GM18907 (cell line): ENCODE measurements around the gene ADAM22.
"Not testable (repeated sequence)": the region's sequence is repeated elsewhere in the genome, so short reads cannot be mapped to it uniquely, and the experiment has no call there.

ENCODE experiments used
- ATAC-seq: cut with Tn5 transposase; IDR thresholded peaks from one replicate; pipeline ENCODE4 v1.9.1; 2021; ENCODE audit warnings: mild to moderate bottlenecking, moderate library complexity; ENCODE audit not compliant: unreplicated experiment

The ADAM22 gene, protein sequence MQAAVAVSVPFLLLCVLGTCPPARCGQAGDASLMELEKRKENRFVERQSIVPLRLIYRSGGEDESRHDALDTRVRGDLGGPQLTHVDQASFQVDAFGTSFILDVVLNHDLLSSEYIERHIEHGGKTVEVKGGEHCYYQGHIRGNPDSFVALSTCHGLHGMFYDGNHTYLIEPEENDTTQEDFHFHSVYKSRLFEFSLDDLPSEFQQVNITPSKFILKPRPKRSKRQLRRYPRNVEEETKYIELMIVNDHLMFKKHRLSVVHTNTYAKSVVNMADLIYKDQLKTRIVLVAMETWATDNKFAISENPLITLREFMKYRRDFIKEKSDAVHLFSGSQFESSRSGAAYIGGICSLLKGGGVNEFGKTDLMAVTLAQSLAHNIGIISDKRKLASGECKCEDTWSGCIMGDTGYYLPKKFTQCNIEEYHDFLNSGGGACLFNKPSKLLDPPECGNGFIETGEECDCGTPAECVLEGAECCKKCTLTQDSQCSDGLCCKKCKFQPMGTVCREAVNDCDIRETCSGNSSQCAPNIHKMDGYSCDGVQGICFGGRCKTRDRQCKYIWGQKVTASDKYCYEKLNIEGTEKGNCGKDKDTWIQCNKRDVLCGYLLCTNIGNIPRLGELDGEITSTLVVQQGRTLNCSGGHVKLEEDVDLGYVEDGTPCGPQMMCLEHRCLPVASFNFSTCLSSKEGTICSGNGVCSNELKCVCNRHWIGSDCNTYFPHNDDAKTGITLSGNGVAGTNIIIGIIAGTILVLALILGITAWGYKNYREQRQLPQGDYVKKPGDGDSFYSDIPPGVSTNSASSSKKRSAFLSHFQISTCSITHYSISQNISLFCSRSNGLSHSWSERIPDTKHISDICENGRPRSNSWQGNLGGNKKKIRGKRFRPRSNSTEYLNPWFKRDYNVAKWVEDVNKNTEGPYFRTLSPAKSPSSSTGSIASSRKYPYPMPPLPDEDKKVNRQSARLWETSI

DNA sequence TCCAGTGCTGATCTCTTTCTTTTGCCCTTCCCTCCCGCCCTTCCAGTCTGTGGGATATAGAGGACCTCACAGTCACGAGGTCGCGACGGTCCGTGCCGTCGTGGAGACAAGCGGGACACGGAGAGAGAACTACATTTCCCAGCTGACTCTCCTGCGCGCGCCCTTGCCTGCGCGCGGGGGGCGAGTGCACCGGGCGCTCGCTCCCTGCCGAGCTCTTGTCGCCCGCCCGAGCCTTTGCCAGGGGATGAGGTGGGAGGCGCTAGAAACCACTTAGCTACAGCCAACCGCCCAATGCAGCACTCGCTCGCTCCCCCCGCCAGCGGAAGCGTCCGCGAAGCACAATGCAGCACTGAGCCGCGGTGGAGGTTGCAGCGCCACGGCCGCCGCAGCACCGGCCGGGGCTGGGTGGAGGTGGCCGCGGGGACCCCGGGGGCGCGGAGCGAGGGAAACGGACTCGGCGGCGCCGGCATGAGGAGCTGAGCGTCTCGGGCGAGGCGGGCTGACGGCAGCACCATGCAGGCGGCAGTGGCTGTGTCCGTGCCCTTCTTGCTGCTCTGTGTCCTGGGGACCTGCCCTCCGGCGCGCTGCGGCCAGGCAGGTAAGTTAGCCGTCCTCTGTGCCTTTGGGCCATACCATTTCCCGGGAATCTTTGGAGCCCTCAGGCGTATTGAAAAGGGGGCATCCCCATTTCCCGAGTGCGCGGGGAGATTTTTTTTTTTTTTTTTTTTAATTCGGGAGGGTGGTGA, at the start of gene ADAM22:
ADAM22 (plus strand) TSS at position 299 of the 746 bp plus-strand sequence; CDS start at position 514, 215 bp downstream.
- ATAC-seq, result peak; percentile 98

DNA sequence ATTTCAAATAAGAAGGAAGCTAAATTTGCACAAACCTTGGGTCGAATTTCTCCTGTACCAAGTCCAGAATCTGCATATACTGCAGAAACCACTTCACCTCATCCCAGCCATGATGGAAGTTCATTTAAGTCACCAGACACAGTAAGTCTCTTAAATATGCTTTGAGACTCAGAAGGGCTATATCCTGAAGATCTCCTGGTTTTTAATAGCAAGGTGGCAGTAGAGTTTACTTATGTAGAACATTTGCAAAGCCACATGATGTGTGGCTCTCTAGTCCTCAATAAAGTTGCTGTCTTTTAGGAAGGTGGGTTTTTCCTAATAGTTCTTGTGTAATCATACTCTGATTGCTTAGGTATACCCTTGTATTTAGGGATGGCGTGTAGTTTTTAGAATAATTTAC, 49.0 kb upstream of the ADAM22 start:
- ATAC-seq, result no peak

DNA sequence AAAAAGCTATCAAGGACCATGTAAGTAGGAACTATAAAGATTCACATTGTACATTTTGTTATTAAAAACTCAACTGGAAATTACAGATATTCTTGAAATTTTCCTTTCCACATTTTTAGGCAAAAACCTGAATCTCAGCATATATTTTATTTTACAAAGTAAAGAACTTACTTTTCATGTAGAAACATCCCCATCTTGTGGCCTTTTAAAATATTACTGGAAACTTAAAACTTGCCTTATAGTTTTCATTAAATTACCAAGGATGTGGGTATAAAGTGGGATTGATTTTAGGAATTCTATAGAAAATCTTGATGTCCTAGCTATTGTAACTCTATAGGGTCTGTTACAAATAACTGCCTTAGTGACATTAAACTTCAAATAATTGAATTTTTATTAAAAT, 47.2 kb upstream of the ADAM22 start:
- no peak for ATAC-seq

DNA sequence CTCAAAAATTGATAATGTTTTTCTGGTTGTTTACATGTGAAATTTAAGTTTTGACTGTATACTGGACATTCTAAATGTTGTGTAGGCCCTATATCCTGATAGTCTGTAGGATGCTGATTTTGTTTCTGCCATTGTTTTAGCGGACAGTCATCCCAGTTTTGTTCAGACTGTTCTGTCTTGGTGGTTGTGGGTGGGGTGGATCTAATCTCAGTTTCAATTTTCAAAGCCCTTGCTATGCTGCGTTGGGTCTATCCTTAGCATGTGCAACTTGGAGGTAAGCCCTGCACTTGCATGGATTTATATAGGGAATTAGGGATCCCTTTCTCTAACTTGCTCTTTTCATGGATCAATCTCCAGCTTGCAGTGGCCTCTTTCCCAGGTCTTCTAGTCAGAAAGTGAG, 38.7 kb upstream of the ADAM22 start:
- ATAC-seq, result no peak

DNA sequence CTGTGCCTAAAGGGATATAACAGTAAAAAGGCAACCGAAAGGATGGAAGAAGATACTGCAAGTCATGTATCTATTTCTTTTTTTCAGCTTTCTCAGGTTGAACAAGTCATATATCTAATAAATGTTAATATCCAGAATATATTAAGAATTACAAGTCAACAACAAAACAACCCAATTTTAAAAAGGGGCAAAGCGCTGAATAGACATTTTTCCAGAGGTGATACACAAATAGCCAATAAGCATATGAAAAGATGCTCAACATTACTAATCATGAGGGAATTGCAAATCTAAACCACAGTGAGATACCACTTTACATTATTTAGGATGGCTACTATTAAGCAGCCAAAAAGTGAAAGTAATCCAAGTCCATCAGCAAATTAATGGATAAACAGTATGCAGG, 34.8 kb upstream of the ADAM22 start:
- no peak for ATAC-seq

DNA sequence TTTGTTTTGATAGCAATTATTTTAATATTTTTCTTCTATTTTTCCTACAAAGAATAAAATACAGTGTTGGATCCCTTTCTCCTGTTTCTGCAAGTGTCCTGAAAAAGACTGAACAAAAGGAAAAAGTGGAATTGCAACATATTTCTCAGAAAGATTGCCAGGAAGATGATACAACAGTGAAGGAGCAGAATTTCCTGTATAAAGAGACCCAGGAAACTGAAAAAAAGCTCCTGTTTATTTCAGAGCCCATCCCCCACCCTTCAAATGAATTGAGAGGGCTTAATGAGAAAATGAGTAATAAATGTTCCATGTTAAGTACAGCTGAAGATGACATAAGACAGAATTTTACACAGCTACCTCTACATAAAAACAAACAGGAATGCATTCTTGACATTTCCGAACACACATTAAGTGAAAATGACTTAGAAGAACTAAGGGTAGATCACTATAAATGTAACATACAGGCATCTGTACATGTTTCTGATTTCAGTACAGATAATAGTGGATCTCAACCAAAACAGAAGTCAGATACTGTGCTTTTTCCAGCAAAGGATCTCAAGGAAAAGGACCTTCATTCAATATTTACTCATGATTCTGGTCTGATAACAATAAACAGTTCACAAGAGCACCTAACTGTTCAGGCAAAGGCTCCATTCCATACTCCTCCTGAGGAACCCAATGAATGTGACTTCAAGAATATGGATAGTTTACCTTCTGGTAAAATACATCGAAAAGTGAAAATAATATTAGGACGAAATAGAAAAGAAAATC, 26.7 kb upstream of the ADAM22 start:
- ATAC-seq, result not testable (repeated sequence)

DNA sequence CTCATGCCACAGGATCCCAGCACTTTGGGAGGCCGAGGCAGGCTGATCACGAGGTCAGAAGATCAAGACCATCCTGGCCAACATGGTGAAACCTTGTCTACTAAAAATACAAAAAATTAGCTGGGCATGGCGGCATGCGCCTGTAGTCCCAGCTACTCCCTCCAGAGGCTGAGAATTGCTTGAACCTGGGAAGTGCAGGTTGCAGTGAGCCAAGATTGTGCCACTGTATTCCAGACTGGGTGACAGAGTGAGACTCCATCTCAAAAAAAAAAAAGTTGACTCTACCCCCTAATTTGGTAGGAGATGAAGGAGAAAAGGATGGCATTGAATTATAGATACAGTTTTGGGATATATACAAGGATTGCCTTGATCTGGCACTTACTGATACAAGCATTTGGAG, 25.2 kb upstream of the ADAM22 start:
- not testable (repeated sequence) for ATAC-seq

DNA sequence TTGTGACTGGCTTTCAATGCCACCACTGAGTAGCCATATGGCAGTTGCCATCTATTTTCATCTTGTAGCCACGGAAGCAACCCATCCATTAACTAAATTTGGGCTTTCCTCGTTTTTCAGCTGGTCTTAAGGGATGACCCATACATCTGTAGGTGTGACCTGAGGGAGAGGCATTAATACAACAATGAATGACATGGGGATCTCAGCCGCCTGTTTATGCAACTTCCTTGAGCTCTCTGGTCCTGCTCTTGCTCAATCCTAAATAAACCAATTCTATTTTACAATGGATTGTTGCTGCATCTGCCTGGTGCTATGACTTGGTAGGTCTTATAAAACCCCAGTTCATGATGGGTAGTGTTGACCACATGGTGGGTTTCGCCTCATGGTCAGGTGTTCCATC, 21.9 kb upstream of the ADAM22 start:
- ATAC-seq, result no peak

DNA sequence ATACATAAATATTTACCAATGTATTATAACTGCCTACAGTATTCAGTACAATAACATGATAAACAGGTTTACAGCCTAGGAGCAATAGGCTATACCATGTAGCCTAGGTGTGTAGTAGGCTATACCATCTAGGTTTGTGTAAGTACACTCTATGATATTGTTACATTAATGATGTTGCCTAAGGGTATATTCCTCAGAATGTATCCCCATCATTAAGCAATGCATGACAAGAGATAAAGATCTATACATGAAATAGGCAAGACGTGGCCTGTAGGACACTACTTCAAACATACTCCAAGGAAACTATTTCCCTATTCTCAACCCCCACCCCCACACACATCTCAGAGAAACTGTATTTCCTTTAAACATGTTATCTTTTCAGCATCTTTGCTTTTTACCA, 15.3 kb upstream of the ADAM22 start:
- ATAC-seq, result no peak

DNA sequence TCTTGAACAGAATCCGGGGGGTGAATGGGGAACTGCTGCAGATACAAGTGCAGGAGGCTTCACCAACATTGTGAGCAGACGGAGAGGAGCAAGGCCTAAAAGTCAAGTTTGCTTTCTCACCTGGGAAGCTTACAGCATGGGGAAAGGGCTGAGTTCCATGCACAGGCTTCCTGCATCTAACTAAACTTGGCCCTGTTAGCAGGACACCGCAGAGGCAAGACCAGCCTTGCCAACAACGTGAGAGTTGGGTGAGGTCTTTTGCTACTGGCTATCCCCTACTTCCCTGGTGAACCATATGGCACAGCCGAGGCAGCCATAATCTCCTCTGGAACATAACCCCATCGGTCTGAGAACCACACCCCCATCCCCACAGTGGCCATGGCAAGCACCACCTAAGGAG, 14.2 kb upstream of the ADAM22 start:
- no peak for ATAC-seq

DNA sequence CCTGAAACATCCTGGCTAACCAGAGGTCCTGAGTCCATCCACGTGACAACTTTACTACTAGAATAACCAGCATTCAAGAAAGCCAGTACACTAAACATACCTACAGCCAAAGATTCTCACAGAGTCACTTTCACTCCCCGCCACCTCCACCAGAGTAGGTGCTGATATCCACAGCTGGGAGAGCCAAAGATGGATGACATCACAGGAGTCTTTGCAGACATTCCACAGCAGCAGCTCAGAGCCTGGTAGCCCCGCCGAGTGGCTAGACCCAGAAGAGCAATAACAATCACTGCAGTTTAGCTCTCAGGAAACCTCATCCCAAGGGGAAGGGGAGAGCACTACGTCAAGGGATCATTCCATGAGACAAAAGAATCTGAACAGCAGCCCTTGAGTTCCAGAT, 13.5 kb upstream of the ADAM22 start:
- no peak for ATAC-seq

DNA sequence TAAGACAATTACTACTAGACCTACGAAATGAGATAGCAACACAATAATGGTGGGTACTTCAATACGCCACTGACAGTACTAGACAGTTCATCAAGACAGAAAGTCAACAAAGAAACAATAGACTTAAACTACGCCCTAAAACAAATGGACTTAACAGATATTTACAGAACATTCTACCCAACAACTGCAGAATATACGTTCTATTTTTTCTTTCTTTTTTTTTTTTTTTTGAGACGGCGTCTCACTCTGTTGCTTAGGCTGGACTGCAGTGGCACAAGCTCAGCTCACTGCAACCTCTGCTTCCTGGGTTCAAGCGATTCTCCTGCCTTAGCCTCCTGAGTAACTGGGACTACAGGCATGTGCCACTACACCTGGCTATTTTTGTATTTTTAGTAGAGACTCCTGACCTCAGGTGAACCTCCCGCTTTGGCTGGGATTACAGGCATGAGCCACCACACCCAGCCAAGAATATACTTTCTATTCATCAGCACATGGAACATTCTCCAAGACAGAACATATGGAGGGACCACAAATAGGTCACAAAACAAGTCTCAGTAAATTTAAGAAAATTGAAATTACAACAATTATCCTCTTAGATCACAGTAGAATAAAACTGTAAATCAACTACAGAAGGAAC, 11.2 kb upstream of the ADAM22 start:
- ATAC-seq, result not testable (repeated sequence)

DNA sequence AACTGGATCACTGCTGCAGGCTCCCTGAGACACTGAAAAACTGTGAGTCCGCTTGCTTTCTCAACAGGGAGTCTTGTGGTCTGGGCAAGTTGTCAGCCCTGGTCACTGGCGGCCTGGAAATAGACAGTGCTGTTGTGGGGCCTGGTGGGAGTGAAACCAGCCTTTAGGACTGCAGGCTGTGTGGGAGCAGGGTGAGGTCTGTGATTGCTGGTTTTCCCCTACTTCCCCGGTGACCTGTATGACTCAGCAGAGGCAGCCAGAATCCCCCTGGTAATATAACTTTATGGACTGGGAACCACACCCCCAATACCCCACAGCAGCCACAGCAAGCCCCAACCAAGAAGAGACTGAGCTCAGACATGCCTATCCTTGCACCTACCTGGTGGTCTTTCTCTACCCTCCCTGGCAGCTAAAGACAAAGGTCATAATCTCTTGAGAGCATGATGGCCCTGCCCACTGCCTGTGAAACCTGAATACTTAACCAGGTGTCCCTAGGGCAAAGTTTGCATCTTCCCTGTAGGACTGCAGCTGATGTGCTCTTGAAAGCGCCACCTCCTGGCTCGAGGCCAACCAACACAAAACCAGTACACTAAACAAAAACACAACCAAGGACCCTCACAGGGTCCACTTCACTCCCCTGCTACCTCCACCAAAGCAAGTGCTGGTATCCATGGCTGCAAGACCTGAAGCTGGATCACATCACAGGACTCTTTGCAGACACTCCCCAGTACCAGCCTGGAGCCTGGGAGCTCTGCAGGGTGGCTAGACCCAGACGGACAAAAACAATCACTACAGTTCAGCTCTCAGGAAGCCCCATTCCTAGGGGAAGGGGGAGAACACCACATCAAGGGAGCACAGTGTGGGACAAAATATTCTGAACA, 7.2 kb upstream of the ADAM22 start:
- ATAC-seq, result peak; percentile 99

DNA sequence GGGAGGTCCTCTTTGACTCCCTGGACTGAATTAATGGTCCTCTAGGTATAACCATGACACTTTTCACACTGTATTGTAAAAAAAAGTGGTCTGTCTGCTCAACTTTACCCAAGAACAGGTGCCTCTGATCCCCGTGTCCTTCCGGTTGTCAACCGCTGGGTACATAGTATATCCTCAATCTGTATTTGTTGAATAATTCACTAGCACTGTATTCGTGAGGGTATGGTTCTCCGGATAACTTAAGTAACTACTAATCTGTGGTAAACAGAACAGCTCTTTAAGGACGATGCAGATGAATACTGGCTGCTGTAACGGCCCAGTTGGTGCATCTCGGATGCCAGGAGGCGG, 472 bp upstream of the ADAM22 start:
- ATAC-seq, result peak; percentile 37

DNA sequence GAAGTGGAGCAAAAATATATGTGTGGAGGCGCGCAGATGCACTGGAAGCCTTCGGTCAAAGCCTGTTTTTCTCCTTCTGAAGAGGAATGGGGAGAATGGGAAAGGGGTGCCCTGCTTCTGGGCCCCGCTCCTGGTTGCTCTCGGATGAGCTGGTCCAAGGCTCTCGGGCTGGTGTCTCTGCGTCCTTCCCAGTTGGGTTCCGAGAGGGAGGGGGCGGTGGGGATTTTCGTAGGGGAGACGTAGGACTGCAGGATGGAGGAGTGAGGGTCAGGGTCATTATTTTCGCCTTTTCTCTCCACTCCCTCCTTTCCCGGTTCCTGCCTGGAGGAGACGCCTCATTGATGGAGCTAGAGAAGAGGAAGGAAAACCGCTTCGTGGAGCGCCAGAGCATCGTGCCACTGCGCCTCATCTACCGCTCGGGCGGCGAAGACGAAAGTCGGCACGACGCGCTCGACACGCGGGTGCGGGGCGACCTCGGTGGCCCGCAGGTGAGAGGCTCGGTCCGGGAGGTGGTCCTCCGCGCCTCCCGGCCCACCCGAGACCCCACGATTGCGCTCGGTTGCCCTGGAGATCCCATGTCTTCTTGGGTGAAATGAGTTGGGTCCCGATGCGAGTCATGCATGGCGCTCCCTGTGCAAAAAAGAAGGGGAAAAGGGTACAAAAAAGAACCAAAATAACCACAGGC, 790 bp downstream of the ADAM22 start:
- peak; percentile 3 for ATAC-seq

DNA sequence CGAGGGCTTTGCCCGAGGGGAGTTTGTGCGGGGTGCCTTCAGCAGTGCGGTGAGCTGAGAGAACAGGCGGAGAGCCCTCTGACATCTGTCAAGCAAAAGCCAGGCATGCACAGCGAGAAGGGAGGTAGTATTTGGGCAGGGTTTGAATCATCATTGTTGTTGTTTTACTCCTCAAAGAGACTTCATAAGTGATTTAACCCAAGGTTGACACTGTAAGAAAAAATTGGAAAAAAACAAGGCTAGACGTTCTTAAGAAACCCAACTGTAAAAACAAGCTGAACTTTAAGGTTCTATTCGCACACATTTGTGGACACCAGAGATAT, 1.3 kb downstream of the ADAM22 start:
- ATAC-seq, result no peak

DNA sequence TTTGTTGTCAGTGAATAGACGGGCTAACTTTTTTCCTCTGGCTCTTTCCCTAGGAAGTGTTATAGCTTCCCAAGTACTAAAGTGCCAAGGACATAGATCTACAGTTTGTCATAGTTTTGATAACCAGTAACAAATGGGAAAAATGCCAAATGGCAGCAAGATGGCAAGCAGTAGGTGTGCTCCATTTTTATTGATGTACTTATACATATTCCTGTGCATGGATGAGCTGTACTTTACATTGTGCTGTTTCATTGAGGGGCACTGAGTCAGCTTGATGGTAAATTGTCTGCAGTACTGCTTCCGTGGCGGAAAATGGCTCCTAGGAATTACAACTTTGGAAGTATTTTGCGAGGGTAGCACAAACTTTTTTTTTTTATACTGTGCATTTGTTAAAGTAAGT, 7.1 kb downstream of the ADAM22 start:
- ATAC-seq, result no peak

DNA sequence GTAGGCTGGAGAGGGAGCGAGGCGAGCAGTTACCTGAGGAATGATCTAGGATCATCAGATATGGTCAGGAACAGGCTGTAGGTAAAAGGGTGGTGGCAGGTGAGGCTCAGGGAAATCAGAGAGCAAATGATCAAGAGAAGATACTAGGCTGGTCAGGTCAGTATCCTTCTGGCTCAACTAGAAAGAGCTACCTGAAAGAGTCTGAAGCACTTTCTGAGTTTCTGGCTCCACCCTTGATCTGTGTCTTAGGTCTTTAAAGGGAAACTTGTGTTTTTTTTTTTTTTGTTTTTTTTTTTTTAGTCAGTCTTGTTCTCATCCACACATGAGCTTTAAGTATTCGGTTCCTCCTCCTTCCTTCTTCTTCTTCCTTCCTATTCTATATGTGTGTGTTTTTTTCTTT, 10.5 kb downstream of the ADAM22 start:
- peak; percentile 47 for ATAC-seq

DNA sequence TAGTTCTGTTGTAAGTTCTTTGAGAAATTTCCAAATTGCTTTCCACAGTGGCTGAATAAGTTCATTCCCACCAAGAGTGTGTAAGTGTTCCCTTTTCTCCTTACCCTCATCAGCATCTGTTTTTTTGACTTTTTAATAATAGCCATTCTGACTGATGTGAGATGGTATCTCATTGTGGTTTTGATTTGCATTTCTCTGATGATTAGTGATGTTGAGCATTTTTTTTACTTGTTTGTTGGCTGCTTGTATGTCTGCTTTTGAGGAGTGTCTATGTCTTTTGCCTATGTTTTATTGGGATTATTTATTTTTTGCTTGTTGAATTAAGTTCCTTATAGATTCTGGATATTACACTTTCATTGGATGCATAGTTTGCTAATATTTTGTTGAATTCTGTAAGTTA, 11.9 kb downstream of the ADAM22 start:
- not testable (repeated sequence) for ATAC-seq
